IMR-90 (cell line): Measurements from ENCODE around the gene KMT5C. TPM values are rescaled to one million over a fixed set of nuclear protein-coding genes. Genes with fewer than 3 reads are reported as not detected.

Experiments
- ATAC-seq: fragments of 200-7000 bp; cut with Tn5 transposase; 2 replicates; pipeline ENCODE4 v1.9.1; 2020; ENCODE audit warnings: low read depth, mild to moderate bottlenecking, moderate library complexity
- BruUV-seq: library from RNA; stranded (reverse); fragments of 400-500 nt; replicated peaks from 2 replicates; lab custom pipeline; 2021; lab: Mats Ljungman, UMichigan
- CTCF ChIA-PET: fragments of 300-600 bp; formaldehyde crosslinking; extraction: SDS; loops from one replicate; lab custom pipeline; 2021; ENCODE audit warnings: antibody characterized with exemption; lab: Yijun Ruan, JAX
- POLR2A ChIA-PET: fragments of 300-600 bp; sonication (Branson Sonifier 250); formaldehyde crosslinking; loops from one replicate; lab custom pipeline; 2022; ENCODE audit warnings: antibody characterized with exemption; ENCODE audit not compliant: unreplicated experiment; lab: Charles Lee
- DNase-seq: peaks from one replicate; pipeline ENCODE4 v3.0.0; 2013
- H2AFZ ChIP-seq: replicated peaks from 2 replicates; pipeline ENCODE3; 2013; ENCODE audit warnings: low read length, mild to moderate bottlenecking; ENCODE audit not compliant: poor library complexity
- H2AK5ac ChIP-seq: 2 replicates; pipeline ENCODE4 v1.6.1; 2013; ENCODE audit warnings: low read depth, low read length, inconsistent platforms
- H2AK9ac ChIP-seq: replicated peaks from 2 replicates; pipeline ENCODE3; 2013; ENCODE audit warnings: mild to moderate bottlenecking, low read depth, low read length, moderate library complexity; ENCODE audit not compliant: poor library complexity
- H2BK120ac ChIP-seq: 2 replicates; pipeline ENCODE4 v1.6.1; 2013; ENCODE audit warnings: low read depth, low read length, inconsistent platforms
- H2BK15ac ChIP-seq: 3 replicates; pipeline ENCODE4 v1.6.1; 2013; ENCODE audit warnings: low read depth, low read length, inconsistent platforms
- H2BK20ac ChIP-seq: 2 replicates; pipeline ENCODE4 v1.6.1; 2013; ENCODE audit warnings: low read depth, mild to moderate bottlenecking, inconsistent platforms, low read length, moderate library complexity
- H2BK5ac ChIP-seq: 2 replicates; pipeline ENCODE4 v1.6.1; 2013; ENCODE audit warnings: mild to moderate bottlenecking, low read depth, low read length, inconsistent platforms; ENCODE audit not compliant: poor library complexity, severe bottlenecking
- H3K14ac ChIP-seq: replicated peaks from 2 replicates; pipeline ENCODE4 v1.6.1; 2013; ENCODE audit warnings: low read depth, low read length, inconsistent platforms
- H3K18ac ChIP-seq: 2 replicates; pipeline ENCODE4 v1.6.1; 2013; ENCODE audit warnings: low read depth, low read length, control low read depth
- H3K23ac ChIP-seq: 2 replicates; pipeline ENCODE4 v1.6.1; 2013; ENCODE audit warnings: low read depth, low read length, inconsistent platforms
- H3K27ac ChIP-seq: 2 replicates; pipeline ENCODE4 v1.5.1; 2013; ENCODE audit warnings: mild to moderate bottlenecking, control low read depth, low read length; ENCODE audit not compliant: insufficient read depth
- H3K27me3 ChIP-seq: 2 replicates; pipeline ENCODE4 v1.6.1; 2013; ENCODE audit warnings: low read length; ENCODE audit not compliant: control insufficient read depth, insufficient read depth
- H3K36me3 ChIP-seq: 2 replicates; pipeline ENCODE4 v1.6.1; 2013; ENCODE audit warnings: low read length, mixed read lengths; ENCODE audit not compliant: control insufficient read depth, insufficient read depth
- H3K4ac ChIP-seq: 2 replicates; pipeline ENCODE4 v1.6.1; 2013; ENCODE audit warnings: low read depth, low read length, inconsistent platforms
- H3K4me1 ChIP-seq: 2 replicates; pipeline ENCODE4 v1.6.1; 2013; ENCODE audit warnings: low read length, mixed read lengths; ENCODE audit not compliant: control insufficient read depth, insufficient read depth
- H3K4me2 ChIP-seq: 2 replicates; pipeline ENCODE4 v1.6.1; 2013; ENCODE audit warnings: low read depth, mild to moderate bottlenecking, control low read depth, low read length, moderate library complexity
- H3K4me3 ChIP-seq: 2 replicates; pipeline ENCODE4 v1.5.1; 2013; ENCODE audit warnings: low read depth, mild to moderate bottlenecking, control low read depth, low read length, moderate library complexity; ENCODE audit not compliant: insufficient read depth
- H3K56ac ChIP-seq: 2 replicates; pipeline ENCODE4 v1.6.1; 2013; ENCODE audit warnings: low read length, inconsistent platforms; ENCODE audit not compliant: insufficient read depth; ENCODE audit errors: extremely low read depth
- H3K79me1 ChIP-seq, 2 experiments: 2 replicates each; pipeline ENCODE4 v1.6.1; 2013; ENCODE audit warnings: low read length in 2 of 2, inconsistent platforms in 1 of 2, low read depth in 1 of 2
- H3K9ac ChIP-seq: 2 replicates; pipeline ENCODE4 v1.6.1; 2013; ENCODE audit warnings: low read depth, low read length, control low read depth
- H3K9me1 ChIP-seq: 2 replicates; pipeline ENCODE4 v1.6.1; 2013; ENCODE audit warnings: low read length, inconsistent platforms; ENCODE audit not compliant: insufficient read depth
- H3K9me3 ChIP-seq: 2 replicates; pipeline ENCODE4 v1.6.1; 2013; ENCODE audit warnings: low read length; ENCODE audit not compliant: control insufficient read depth, insufficient read depth
- H4K20me1 ChIP-seq: 2 replicates; pipeline ENCODE4 v1.6.1; 2013; ENCODE audit warnings: low read length, inconsistent platforms; ENCODE audit not compliant: insufficient read depth
- H4K5ac ChIP-seq: 2 replicates; pipeline ENCODE4 v1.6.1; 2013; ENCODE audit warnings: mild to moderate bottlenecking, low read depth, low read length, control low read depth
- H4K8ac ChIP-seq, 2 experiments: 2 replicates each; pipeline ENCODE4 v1.6.1; 2013; ENCODE audit warnings: low read depth in 2 of 2, low read length in 2 of 2, control low read depth in 1 of 2, inconsistent platforms in 1 of 2
- H4K91ac ChIP-seq: 2 replicates; pipeline ENCODE4 v1.6.1; 2013; ENCODE audit warnings: low read depth, low read length, inconsistent platforms; ENCODE audit not compliant: insufficient read depth
- BHLHE40 ChIP-seq: fragments of 150-350 bp; IDR thresholded peaks from 2 replicates; pipeline ENCODE4 v1.6.1; 2016; ENCODE audit warnings: mild to moderate bottlenecking, low read depth, low read length
- CEBPB ChIP-seq: IDR thresholded peaks from 2 replicates; pipeline ENCODE4 v1.6.1; 2012; ENCODE audit warnings: low read depth, low read length, improper control_type of control experiment
- CHD1 ChIP-seq: IDR thresholded peaks from 2 replicates; pipeline ENCODE4 v1.6.1; 2012; ENCODE audit warnings: low read depth, low read length, improper control_type of control experiment
- CTCF ChIP-seq: conservative IDR thresholded peaks from 2 replicates; pipeline ENCODE4 v1.5.1; 2012; ENCODE audit warnings: mild to moderate bottlenecking, low read depth, low read length, improper control_type of control experiment
- ELK1 ChIP-seq: fragments of 150-350 bp; IDR thresholded peaks from 2 replicates; pipeline ENCODE4 v1.6.1; 2016; ENCODE audit warnings: low read depth, mild to moderate bottlenecking, low read length, moderate library complexity, borderline replicate concordance
- FOS ChIP-seq: fragments of 150-350 bp; IDR thresholded peaks from 2 replicates; pipeline ENCODE4 v1.6.1; 2016; ENCODE audit warnings: low read depth, low read length
- MAFK ChIP-seq: IDR thresholded peaks from 2 replicates; pipeline ENCODE4 v1.6.1; 2012; ENCODE audit warnings: low read depth, low read length, improper control_type of control experiment
- MAZ ChIP-seq: IDR thresholded peaks from 2 replicates; pipeline ENCODE4 v1.6.1; 2012; ENCODE audit warnings: low read depth, mild to moderate bottlenecking, low read length, improper control_type of control experiment, moderate library complexity, borderline replicate concordance
- MXI1 ChIP-seq: IDR thresholded peaks from 2 replicates; pipeline ENCODE4 v1.6.1; 2012; ENCODE audit warnings: low read depth, mild to moderate bottlenecking, low read length, moderate library complexity, borderline replicate concordance
- NFE2L2 ChIP-seq: fragments of 150-350 bp; IDR thresholded peaks from 2 replicates; pipeline ENCODE4 v1.6.1; 2016; ENCODE audit warnings: low read depth, mild to moderate bottlenecking, low read length
- POLR2A ChIP-seq: IDR thresholded peaks from 2 replicates; pipeline ENCODE4 v1.6.1; 2012; ENCODE audit warnings: mild to moderate bottlenecking, low read depth, low read length
- RAD21 ChIP-seq: IDR thresholded peaks from 2 replicates; pipeline ENCODE4 v1.6.1; 2012; ENCODE audit warnings: low read length, improper control_type of control experiment
- RCOR1 ChIP-seq: IDR thresholded peaks from 2 replicates; pipeline ENCODE4 v1.6.1; 2012; ENCODE audit warnings: mild to moderate bottlenecking, low read length, improper control_type of control experiment; ENCODE audit not compliant: insufficient replicate concordance
- RFX5 ChIP-seq: IDR thresholded peaks from 2 replicates; pipeline ENCODE4 v1.8.0; 2012; ENCODE audit warnings: low read depth, mild to moderate bottlenecking, low read length, moderate library complexity
- SMC3 ChIP-seq: fragments of 150-350 bp; IDR thresholded peaks from 2 replicates; pipeline ENCODE4 v1.6.1; 2016; ENCODE audit warnings: low read depth, mild to moderate bottlenecking, antibody characterized with exemption, low read length, moderate library complexity
- USF2 ChIP-seq: fragments of 150-350 bp; IDR thresholded peaks from 2 replicates; pipeline ENCODE4 v1.6.1; 2017; ENCODE audit warnings: mild to moderate bottlenecking, antibody characterized with exemption, low read length, low read depth
- WGBS, 2 experiments: methylation state at CpG; one replicate each; pipeline versions ENCODE4 v1.1.5 to v1.1.7; 2013; ENCODE audit warnings: missing lambda C conversion rate in 2 of 2; ENCODE audit not compliant: insufficient read length in 1 of 2; ENCODE audit errors: extremely low coverage in 2 of 2; 5-methylcytosine and 5-hydroxymethylcytosine counted together
- dilution Hi-C: fragments of 300-500 bp; cut with HindIII; formaldehyde crosslinking; loops from one replicate; pipeline ENCODE4 v1.14.3; 2018; ENCODE audit warnings: low sequenced_read_pairs; ENCODE audit not compliant: unreplicated experiment
- in situ Hi-C: fragments of 300-500 bp; cut with MboI; formaldehyde crosslinking; loops from 3 replicates; pipeline ENCODE4 v1.14.3; 2019; ENCODE audit warnings: low sequenced_read_pairs, inconsistent platforms, mixed read lengths
- intact Hi-C: fragments of 100-400 bp; cut with micrococcal nuclease; formaldehyde crosslinking; loops from 2 replicates; pipeline ENCODE4 v1.10.0; 2022
- polyA plus RNA-seq, 3 experiments: library from polyadenylated mRNA; depleted of rRNA; stranded (reverse); fragments of >200 nt; gene quantifications; 2 replicates each; pipeline ENCODE4 v1.2.3, GENCODE V29; 2012; ENCODE audit warnings: low replicate concordance in 1 of 3
- total RNA-seq: library from RNA; depleted of rRNA; stranded (reverse); fragments of >200 nt; gene quantifications from 2 replicates; pipeline ENCODE4 v1.2.3, GENCODE V29; 2012

KMT5C gene
- total and polyA plus RNA-seq, 2 of the 4 experiments (the other 2 are of a cell fraction): 1.8 to 5.9 TPM

DNA sequence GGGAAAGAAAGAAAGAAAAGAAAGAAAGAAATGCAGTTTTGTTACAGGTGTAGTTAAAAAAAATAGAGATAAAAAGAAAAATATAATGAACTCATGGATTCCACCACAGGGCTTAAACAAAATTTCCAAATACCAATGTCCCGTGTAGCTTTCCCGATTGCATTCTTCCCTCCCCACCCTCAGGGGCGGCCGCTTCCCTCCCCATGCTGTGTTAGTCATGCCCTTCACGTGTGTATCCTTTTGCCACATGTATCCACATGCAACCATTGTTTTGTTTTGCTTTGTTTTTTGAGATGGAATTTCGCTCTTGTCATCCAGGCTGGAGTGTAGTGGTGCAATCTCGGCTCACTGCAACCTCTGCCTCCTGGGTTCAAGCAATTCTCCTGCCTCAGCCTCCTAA lies 3.6 kb upstream of the KMT5C start:
- no peak overlapping the region for H4K91ac ChIP-seq
- no peak for DNase-seq
- no peak overlapping the region for H3K56ac ChIP-seq
- ChIA-PET CTCF (no interaction called here), POLR2A (no interaction called here)
- no peak overlapping the region for H4K5ac ChIP-seq
- no peaks in the 10 kb centered on the region for H3K9me3 ChIP-seq
- H3K36me3 ChIP-seq: no peaks in the 10 kb centered on the region
- peaks cover 0 to 9% of the 10 kb centered on the region in 2 experiments; a peak in 1 of 4 replicates for H3K79me1 ChIP-seq
- in situ Hi-C loops (no loop called here), dilution Hi-C loops (no loop called here), intact Hi-C loops (no loop called here)
- H3K18ac ChIP-seq: no peak overlapping the region
- H3K4me3 ChIP-seq: no peak overlapping the region
- no peak overlapping the region for H3K9ac ChIP-seq
- no peak overlapping the region for H2AK9ac ChIP-seq
- ATAC-seq: no peak
- H3K14ac ChIP-seq: no peak overlapping the region
- no peak overlapping the region for H3K4me2 ChIP-seq
- peaks cover 4% of the 10 kb centered on the region for H3K4me1 ChIP-seq
- peaks cover 4% of the 10 kb centered on the region; the same call in 1 of the 2 replicates for H3K9me1 ChIP-seq
- H2AFZ ChIP-seq: no peak overlapping the region
- H4K8ac ChIP-seq: no peak overlapping the region
- H3K27me3 ChIP-seq: peaks cover 8% of the 10 kb centered on the region
- no peak overlapping the region for H3K23ac ChIP-seq
- H4K20me1 ChIP-seq: no peaks in the 10 kb centered on the region
- BruUV-seq: no TSS peak
- H2BK20ac ChIP-seq: no peak overlapping the region
- no peak overlapping the region for H2BK5ac ChIP-seq
- H2BK15ac ChIP-seq: no peak overlapping the region
- TF ChIP-seq FOS (no peak), USF2 (no peak), ELK1 (no peak), MAZ (no peak), SMC3 (no peak), CTCF (no peak), POLR2A (no peak), BHLHE40 (no peak), RAD21 (no peak), MXI1 (no peak), CEBPB (no peak), RCOR1 (no peak), NFE2L2 (no peak), CHD1 (no peak), RFX5 (no peak), MAFK (no peak)
- H3K27ac ChIP-seq: no peak overlapping the region
- H2AK5ac ChIP-seq: no peak overlapping the region
- H3K4ac ChIP-seq: no peak overlapping the region
- H2BK120ac ChIP-seq: no peak overlapping the region
- whole genome bisulfite sequencing, 2 experiments: no CpG with 5 or more reads among the region's 7 CpGs
